Peyer's patch (tissue), 4 donors: Measurements from ENCODE around the gene CYREN.

Experiments used
- POLR2A ChIP-seq, 2 donors: fragments of 450-650 bp; IDR thresholded peaks; one replicate each; pipeline ENCODE4 v1.5.1; 2017; ENCODE audit warnings: antibody characterized with exemption in 2 of 2, mild to moderate bottlenecking in 2 of 2, moderate library complexity in 2 of 2
- TF ChIP-seq, protein P1 (sequence below), 6 experiments: fragments of 450-650 bp in 4 of 6; fragments of 200-600 bp in 2 of 6; sonication (generic) in 1 of 6; IDR thresholded peaks; one replicate each; pipeline ENCODE4 v1.5.1; 2017 to 2019; ENCODE audit warnings: antibody characterized with exemption in 6 of 6, mild to moderate bottlenecking in 3 of 6, moderate library complexity in 1 of 6

DNA sequence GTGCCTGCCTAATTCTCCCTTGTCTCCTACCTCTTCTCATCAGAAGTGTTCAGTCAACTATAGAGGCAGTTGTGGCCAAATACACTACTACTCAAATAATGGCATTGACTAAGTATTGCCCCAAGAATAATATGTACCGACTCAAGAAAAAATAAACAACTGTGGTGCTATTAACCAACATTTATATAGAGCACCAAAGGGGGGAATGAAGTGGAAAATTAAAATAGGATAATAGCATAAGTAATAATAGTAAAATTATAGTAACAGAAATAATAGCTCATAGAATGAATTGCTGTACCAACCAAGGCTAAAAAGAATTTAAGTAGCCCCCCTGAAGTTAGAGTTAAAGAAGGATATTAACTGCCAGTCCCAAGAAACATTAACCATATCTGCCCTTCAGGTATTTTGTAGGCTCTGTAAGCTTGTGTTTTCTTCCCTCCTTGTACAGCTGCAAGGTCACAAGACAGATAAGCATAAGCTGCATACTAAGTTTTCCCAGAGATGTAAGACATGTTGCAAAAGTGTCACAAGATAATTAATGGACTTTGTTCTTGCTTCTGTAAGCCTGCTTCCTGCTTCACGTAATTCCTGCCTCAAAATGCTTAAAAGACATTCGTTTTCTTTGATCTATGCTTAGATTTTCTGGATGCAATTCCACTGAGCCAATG, 10.9 kb upstream of the CYREN start:
- TF ChIP-seq POLR2A (IDR thresholded peaks at IDR 0.05), result no peak
- TF ChIP-seq, protein P1, sequence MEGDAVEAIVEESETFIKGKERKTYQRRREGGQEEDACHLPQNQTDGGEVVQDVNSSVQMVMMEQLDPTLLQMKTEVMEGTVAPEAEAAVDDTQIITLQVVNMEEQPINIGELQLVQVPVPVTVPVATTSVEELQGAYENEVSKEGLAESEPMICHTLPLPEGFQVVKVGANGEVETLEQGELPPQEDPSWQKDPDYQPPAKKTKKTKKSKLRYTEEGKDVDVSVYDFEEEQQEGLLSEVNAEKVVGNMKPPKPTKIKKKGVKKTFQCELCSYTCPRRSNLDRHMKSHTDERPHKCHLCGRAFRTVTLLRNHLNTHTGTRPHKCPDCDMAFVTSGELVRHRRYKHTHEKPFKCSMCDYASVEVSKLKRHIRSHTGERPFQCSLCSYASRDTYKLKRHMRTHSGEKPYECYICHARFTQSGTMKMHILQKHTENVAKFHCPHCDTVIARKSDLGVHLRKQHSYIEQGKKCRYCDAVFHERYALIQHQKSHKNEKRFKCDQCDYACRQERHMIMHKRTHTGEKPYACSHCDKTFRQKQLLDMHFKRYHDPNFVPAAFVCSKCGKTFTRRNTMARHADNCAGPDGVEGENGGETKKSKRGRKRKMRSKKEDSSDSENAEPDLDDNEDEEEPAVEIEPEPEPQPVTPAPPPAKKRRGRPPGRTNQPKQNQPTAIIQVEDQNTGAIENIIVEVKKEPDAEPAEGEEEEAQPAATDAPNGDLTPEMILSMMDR (IDR thresholded peaks at IDR 0.05), result no peak
